ENCODE results near the gene ARID5B. TPM values are rescaled to one million over a fixed set of nuclear protein-coding genes. Genes with fewer than 3 reads are reported as not detected.

ARID5B gene
- total and polyA plus RNA-seq, 2 experiments from 2014 or later: 1.3 to 1.6 TPM

GRCh38 chr10:61901829-61902444, 438 bp downstream of the ARID5B start:
- Histone ChIP-seq H3K27me3 (ENCODE audit: insufficient read depth) (peaks cover 50% of the 10 kb centered on the region), H3K9me2 (ENCODE audit: insufficient read depth) (no peaks in the 10 kb centered on the region), H3K4me2 (peak overlapping the region; percentile 99), H3K36me3 (ENCODE audit: insufficient read depth) (no peaks in the 10 kb centered on the region), H3K4me3 (peak overlapping the region; percentile 76), H3K79me2 (replicated peaks; ENCODE audit: insufficient read depth) (no peaks in the 10 kb centered on the region; the same call in 1 of the 2 replicates), H4K20me1 (replicated peaks; ENCODE audit: insufficient read depth) (no peaks in the 10 kb centered on the region), H3K4me1 (ENCODE audit: insufficient read depth) (peaks cover 34% of the 10 kb centered on the region), H3F3A (replicated peaks; ENCODE audit: low read depth) (no peaks in the 10 kb centered on the region), H2AFZ (no peak overlapping the region), H3K27ac (ENCODE audit: low read depth) (no peak overlapping the region)
- peak overlapping the region; percentile 93 for H3K4me3 Mint-ChIP-seq
- DNase-seq (ENCODE audit: low spot score): peak; percentile 64
- H3K4me1 Mint-ChIP-seq: peaks cover 42% of the 10 kb centered on the region
- no peaks in the 10 kb centered on the region; the same call in 2 of the 3 replicates for H3K36me3 Mint-ChIP-seq (ENCODE audit: low read depth)
- ATAC-seq: peak; percentile 4; the same call in 2 of the 3 replicates
- no peaks in the 10 kb centered on the region for H3K9me3 Mint-ChIP-seq
- TF ChIP-seq STAT1 (IDR thresholded peaks at IDR 0.05; ENCODE audit: unreplicated experiment): no peak
- TF ChIP-seq EZH2 (IDR thresholded peaks at IDR 0.05; ENCODE audit: low read depth, unreplicated experiment): no peak
- TF ChIP-seq ZNF462 (CRISPR knock-in tag; IDR thresholded peaks at IDR 0.05): no peak
- TF ChIP-seq REST (IDR thresholded peaks at IDR 0.05; ENCODE audit: unreplicated experiment): no peak
- no peak for TF ChIP-seq NANOG (IDR thresholded peaks at IDR 0.05; ENCODE audit: borderline replicate concordance)
- TF ChIP-seq POLR2AphosphoS5 (IDR thresholded peaks at IDR 0.05; ENCODE audit: low read depth): no peak
- peaks cover 50% of the 10 kb centered on the region for H3K27me3 Mint-ChIP-seq (ENCODE audit: insufficient read depth, low read depth, poor library complexity)
- H3K27ac Mint-ChIP-seq: no peak overlapping the region

Measured in GM23338 (cell line).